ENCODE measurements around the gene MCF2L.

The MCF2L gene

DNA sequence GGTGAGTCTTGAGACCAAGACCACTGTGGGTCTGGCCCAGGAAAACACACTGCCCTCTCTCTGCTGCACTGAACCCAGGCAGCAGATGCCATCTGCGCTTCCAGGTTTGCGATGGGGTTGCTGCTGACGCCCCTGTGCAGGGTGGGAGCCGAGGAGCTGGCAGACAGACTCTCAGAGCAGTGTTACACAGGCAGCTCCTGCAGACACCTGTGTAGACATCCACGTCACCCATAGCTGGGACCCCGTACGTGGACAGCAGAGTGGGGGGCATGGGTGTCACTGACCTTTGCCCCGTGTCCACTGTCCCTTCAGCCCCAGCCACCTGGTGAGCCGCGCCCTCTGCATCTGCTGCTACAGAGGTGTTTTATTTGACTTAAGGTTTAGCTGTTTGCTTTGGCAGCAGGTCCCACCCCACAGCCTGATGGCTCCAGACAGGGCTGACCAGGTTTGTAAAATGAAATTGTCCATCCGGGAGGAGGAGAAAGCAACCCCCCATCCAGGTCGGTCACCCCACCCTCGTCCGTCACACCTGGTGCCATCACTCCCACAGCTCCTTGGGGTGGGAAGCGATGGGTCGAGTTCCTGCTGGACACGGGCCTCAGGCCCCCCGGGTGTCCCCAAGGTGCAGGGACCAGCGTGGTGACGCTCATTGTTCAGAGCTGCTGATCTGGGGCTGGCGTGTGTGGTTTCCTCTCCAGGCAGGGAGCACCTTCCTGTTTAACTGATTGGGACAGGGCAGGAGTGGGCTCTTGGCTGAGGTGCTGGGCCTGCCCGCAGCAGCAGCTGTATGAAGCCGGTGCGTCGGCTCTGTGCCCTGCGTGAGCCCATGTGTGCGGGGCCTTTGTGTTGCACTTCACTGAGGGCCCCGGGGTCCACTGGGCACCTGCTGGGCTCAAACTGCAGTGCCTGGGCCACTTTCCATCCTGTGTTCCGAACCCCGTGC is 28.4 kb downstream of the MCF2L start:
- DNase-seq (ENCODE audit: low spot score) = no peak

DNA sequence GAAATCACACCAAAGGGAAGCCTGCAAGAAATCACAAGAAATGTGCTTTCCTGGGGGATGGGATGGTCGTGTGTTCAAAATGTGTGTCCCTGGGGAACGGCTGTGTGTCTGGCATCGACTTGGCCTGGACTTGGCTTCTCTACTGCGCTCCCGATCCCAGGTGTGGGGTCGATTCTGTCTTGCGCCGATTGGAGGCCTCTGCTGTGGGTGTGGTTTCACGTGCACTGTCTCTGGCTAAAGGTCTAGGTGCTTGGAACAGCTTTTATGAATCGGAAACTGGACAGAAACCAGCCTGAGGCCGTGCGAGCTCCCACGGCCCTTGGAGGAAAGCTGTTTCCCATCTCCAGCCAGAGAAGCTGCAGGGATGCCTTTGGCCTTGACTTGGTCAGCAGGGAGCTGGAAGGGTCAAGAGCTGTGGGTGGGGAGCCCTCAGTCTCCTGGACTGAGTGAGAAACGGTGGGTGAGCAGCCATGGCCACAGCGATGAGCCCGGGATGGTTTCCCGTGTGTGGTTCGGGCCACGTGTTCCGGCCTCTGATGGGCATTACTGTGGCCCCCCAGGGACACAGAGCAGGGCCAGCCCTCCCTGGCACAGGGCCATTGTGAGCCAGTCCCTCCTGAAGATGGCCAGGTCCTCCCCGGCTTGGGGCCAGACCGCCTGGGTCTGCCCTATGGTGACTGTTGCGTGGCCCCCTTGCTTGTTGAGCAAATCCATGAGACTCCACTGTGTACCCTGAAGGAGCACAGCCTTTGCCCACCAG is 29.7 kb downstream of the MCF2L start:
- DNase-seq (ENCODE audit: low spot score) = no peak

GRCh38 chr13:112999414-113000177 is 30.6 kb downstream of the MCF2L start:
- DNase-seq (ENCODE audit: low spot score) = no peak

DNA sequence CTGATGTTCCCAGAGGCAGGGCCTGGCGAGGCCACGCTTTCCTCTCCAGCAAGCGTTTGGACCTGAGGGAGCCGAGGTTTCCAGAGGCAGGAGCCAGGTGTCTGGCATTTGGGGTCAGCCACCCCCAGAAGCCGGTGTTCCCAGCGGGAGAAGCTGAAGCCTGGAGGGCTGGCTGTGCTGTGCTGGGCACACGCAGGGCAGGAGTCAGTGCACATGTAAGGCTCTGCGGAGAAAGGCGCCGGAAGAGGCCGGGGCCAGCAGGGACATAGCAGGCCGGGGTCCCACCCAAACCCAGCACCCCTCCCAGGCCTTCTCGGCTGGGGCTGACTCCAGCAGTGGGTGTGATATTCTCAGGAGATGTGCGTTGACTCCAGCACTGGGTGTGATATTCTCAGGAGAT is 31.6 kb downstream of the MCF2L start:
- DNase-seq (ENCODE audit: low spot score) = no peak

GRCh38 chr13:113001241-113002140 is 32.5 kb downstream of the MCF2L start:
- DNase-seq (ENCODE audit: low spot score) = peak; percentile 57

- DNase-seq (ENCODE audit: low spot score) = no peak
Measured at GRCh38 chr13:113002206-113002912, 33.3 kb downstream of the MCF2L start.

- DNase-seq (ENCODE audit: low spot score) = no peak
Measured at GRCh38 chr13:113002913-113003290, 33.9 kb downstream of the MCF2L start.

DNA sequence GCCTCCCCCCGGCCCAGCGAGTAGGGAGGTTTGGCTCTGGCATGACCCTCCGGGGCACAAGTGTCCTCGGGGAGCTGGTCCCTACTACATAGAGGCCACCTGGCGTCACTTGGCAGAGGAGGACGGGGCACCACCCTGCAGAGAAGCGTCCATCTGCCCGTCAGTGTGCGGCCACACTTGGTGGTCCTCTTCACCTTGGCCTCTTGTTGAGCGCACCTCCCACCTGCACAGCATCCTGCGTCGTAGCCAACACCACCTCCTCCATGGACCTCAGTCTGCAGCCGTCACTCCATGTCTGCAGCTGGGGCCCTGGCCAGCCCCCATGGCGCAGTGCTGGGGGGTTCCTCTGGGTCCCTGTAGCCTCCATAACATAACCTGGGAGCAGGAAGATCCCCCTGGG is 35.1 kb downstream of the MCF2L start:
- no peak for DNase-seq (ENCODE audit: low spot score)

DNA sequence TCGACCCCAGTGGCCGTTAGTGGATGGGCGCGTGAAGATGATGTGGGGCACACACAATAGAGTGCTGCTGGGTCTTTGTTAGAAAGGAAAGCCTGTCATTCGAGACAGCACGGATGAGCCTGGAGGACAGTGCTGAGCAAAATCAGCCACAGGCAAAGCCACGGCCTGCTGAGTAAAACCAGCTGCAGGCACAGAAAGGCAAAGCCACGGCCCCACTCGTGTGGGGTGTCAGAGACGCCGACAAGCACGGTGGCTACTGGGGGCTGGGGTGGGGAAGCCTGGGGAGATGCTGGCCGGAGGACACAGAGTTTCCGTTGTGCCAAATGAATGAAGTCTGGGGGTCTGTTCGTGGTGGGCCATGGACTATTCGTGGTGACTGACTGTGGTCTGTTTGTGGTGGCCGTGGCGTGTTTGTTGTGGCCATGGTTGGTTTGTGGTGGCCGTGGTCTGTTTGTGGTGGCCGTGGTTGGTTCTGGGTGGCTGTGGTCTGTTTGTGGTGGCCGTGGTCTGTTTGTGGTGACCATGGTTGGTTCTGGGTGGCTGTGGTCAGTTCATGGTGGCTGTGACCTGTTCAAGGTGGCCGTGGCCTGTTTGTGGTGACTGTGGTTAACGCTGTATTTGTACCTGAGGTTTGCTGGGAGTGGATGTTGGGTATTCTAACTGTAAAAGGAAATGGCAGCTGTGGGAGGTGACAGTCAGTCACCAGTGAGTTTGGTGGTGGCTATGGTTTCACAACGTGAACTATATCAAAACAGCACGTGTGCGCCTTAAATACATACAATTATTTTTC is 36.3 kb downstream of the MCF2L start:
- DNase-seq (ENCODE audit: low spot score) = no peak

DNA sequence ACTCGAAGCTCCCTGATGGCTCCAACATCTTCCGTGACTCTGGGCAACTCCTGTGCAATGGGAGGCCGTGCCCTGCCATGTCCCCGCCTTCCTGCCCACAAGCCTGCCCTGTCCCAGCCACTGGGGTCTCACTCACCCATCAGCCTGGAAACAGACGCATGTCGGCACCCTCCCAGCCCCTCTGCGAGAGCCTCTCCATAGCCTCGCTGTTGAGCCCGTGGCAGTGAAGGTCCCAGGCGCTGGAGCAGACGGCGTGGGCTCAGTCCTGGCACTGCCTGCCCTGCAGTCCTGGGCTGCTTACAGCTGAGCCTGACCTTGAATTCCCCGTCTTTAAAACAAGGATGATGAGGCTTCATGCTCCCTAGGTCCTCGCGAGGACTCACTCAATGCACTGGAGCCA is 37.0 kb downstream of the MCF2L start:
- DNase-seq (ENCODE audit: low spot score) = no peak

- no peak for DNase-seq (ENCODE audit: low spot score)
Measured at GRCh38 chr13:113006660-113007059, 37.6 kb downstream of the MCF2L start.

- DNase-seq (ENCODE audit: low spot score) = no peak
Measured at GRCh38 chr13:113008851-113009250, 39.8 kb downstream of the MCF2L start.

GRCh38 chr13:113009743-113010509 is 40.9 kb downstream of the MCF2L start:
- peak; percentile 71 for DNase-seq (ENCODE audit: low spot score)

GRCh38 chr13:113010510-113010865 is 41.5 kb downstream of the MCF2L start:
- no peak for DNase-seq (ENCODE audit: low spot score)

GRCh38 chr13:113013303-113013702 is 44.3 kb downstream of the MCF2L start:
- no peak for DNase-seq (ENCODE audit: low spot score)

DNA sequence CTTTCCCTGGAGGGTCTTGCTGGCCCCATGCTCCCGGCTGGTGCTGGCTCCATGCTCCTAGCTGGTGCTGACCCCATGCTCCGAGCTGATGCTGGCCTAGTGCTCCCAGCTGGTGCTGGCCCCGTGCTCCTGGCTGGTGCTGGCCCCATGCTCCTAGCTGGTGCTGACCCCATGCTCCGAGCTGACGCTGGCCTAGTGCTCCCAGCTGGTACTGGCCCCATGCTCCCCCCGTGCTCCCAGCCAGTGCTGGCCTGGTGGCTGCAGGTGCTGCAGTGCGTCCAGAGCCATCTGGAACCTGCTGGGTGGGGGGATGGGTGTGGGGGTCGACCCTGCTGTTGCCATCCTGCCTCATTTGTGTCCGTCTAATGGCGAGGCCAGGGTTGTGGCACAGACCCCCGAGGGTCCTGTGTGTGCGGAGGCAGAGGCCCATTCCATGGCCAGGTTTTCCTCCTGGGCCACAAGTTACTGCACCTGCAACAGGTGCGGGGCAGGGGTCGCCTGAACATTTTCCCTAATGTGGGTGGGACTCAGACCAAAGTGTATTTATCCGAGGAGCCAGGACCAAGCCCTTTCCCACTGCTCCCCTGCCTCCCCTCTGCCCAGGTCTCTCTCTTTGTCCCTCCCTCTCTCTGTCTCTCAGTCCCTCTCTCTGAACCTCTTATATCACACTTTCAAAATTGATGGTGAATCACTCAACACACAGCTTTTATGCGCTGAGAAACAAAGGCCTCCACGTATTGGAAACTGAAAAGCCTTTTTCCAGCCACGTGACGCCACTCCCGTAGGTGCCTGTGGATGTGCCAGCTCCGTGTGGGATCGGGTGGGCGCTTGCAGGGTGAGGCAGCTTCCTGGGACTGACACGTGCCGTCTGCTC is 45.1 kb downstream of the MCF2L start:
- no peak for DNase-seq (ENCODE audit: low spot score)

- DNase-seq (ENCODE audit: low spot score) = no peak
Measured at GRCh38 chr13:113014752-113015745, 46.0 kb downstream of the MCF2L start.
